Measurements from ENCODE around the gene CD5L.

DNA sequence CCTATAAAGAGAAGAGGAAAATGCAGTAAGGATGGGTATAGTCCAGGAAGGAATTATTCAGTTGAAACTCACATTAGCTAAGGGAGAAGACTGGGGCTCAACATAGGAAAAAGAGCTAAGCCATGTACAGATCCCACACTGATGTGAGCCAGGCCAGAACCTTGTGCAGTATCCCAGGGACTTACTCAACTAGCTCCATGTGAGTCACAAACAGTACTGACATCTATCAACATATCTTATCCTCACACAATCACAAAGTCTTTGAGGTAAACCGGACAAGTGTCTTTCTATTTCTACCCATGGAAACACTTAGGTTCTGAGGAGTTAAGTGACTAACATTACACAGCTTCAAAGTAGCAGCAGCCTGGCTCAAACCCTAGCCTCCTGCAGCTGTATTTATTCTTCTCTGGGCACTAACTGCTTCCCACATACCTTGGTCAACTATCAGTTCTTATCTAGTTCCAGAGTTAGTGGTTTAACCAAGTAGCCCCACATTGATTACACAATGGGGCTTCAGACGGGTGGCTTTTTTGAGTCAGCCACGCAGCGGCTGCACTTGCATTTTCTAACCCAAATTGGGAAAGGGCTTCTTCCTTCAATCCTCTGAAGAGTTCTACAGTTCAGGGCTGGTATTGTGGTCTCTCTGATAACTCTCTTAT lies 9.5 kb downstream of the CD5L start:
- TF ChIP-seq, protein P1, sequence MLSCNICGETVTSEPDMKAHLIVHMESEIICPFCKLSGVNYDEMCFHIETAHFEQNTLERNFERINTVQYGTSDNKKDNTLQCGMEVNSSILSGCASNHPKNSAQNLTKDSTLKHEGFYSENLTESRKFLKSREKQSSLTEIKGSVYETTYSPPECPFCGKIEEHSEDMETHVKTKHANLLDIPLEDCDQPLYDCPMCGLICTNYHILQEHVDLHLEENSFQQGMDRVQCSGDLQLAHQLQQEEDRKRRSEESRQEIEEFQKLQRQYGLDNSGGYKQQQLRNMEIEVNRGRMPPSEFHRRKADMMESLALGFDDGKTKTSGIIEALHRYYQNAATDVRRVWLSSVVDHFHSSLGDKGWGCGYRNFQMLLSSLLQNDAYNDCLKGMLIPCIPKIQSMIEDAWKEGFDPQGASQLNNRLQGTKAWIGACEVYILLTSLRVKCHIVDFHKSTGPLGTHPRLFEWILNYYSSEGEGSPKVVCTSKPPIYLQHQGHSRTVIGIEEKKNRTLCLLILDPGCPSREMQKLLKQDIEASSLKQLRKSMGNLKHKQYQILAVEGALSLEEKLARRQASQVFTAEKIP (CRISPR knock-in tag; IDR thresholded peaks at IDR 0.05; ENCODE audit: borderline replicate concordance): no peak
- TF ChIP-seq HDAC1 (CRISPR knock-in tag; IDR thresholded peaks at IDR 0.05): no peak
- TF ChIP-seq, protein P2, sequence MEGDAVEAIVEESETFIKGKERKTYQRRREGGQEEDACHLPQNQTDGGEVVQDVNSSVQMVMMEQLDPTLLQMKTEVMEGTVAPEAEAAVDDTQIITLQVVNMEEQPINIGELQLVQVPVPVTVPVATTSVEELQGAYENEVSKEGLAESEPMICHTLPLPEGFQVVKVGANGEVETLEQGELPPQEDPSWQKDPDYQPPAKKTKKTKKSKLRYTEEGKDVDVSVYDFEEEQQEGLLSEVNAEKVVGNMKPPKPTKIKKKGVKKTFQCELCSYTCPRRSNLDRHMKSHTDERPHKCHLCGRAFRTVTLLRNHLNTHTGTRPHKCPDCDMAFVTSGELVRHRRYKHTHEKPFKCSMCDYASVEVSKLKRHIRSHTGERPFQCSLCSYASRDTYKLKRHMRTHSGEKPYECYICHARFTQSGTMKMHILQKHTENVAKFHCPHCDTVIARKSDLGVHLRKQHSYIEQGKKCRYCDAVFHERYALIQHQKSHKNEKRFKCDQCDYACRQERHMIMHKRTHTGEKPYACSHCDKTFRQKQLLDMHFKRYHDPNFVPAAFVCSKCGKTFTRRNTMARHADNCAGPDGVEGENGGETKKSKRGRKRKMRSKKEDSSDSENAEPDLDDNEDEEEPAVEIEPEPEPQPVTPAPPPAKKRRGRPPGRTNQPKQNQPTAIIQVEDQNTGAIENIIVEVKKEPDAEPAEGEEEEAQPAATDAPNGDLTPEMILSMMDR (CRISPR knock-in tag; IDR thresholded peaks at IDR 0.05): no peak
- no peak for TF ChIP-seq TCF12 (IDR thresholded peaks at IDR 0.05)
- no peak for TF ChIP-seq TCF12 (CRISPR knock-in tag; IDR thresholded peaks at IDR 0.05)
- no peak for TF ChIP-seq ARHGAP35 (CRISPR knock-in tag; IDR thresholded peaks at IDR 0.05; ENCODE audit: borderline replicate concordance)

Measured in HepG2 (cell line).